ENCODE measurements around the gene TRERF1.
A peak's percentile ranks its signal among the peaks of the same experiment; 100 is the strongest.

TRERF1 gene

GRCh38 chr6:42390228-42390934 is 61.3 kb downstream of the TRERF1 start:
- TF ChIP-seq ZNF558 (tag by site-specific recombination; IDR thresholded peaks at IDR 0.05) (no peak), ZFP3 (tag by site-specific recombination; IDR thresholded peaks at IDR 0.05; ENCODE audit: low read depth) (no peak), ZNF549 (tag by site-specific recombination; IDR thresholded peaks at IDR 0.05) (no peak), ZFHX2 (tag by site-specific recombination; conservative IDR thresholded peaks at IDR 0.05) (0 out of 2 replicates have a peak, but pooled peaks have one; percentile 15), EGR2 (tag by site-specific recombination; IDR thresholded peaks at IDR 0.05; ENCODE audit: low read depth) (no peak), ZNF174 (tag by site-specific recombination; IDR thresholded peaks at IDR 0.05) (no peak)
- POLR2A ChIA-PET, result interaction anchor here (1.4 to 1.5 kb wide), 2 partner anchors 12 to 14 kb away, joined by 3 read pairs; no protein-coding TSS in a partner anchor
- CTCF ChIA-PET, result interaction anchor here (0.6 to 2.0 kb wide), 4 partner anchors 76 to 309 kb away, joined by 3 to 8 read pairs (median 4); no protein-coding TSS in a partner anchor
- Histone ChIP-seq H3K36me3 (ENCODE audit: control insufficient read depth in 2 of 2, insufficient read depth in 1 of 2, low read length in 2 of 2) (no peaks in the 10 kb centered on the region), H3K4me1 (ENCODE audit: control insufficient read depth, insufficient read depth, low read length) (no peaks in the 10 kb centered on the region), H3K9me3 (ENCODE audit: control insufficient read depth, insufficient read depth, low read depth, low read length) (no peaks in the 10 kb centered on the region), H3K27ac (ENCODE audit: extremely low read depth, low read depth, low read length) (no peak overlapping the region), H3K4me3 (ENCODE audit: low read depth, low read length) (no peak overlapping the region)

GRCh38 chr6:42389736-42390135 is 62.0 kb downstream of the TRERF1 start:
- no peaks in the 10 kb centered on the region for H3K9me3 ChIP-seq (ENCODE audit: control insufficient read depth, insufficient read depth, low read depth, low read length)
- no peak overlapping the region for H3K4me3 ChIP-seq (ENCODE audit: low read depth, low read length)
- H3K27ac ChIP-seq (ENCODE audit: extremely low read depth, low read depth, low read length), result no peak overlapping the region
- ChIA-PET POLR2A (interaction anchor here (1.4 kb wide), 1 partner anchor 13 kb away, joined by 3 read pairs; no protein-coding TSS in a partner anchor), CTCF (interaction anchor here (0.6 to 2.0 kb wide), 3 partner anchors 65 to 158 kb away, joined by 3 to 8 read pairs (median 4); no protein-coding TSS in a partner anchor)
- H3K36me3 ChIP-seq (ENCODE audit: control insufficient read depth in 2 of 2, insufficient read depth in 1 of 2, low read length in 2 of 2), result no peaks in the 10 kb centered on the region
- H3K4me1 ChIP-seq (ENCODE audit: control insufficient read depth, insufficient read depth, low read length), result no peaks in the 10 kb centered on the region
- TF ChIP-seq, protein P1, sequence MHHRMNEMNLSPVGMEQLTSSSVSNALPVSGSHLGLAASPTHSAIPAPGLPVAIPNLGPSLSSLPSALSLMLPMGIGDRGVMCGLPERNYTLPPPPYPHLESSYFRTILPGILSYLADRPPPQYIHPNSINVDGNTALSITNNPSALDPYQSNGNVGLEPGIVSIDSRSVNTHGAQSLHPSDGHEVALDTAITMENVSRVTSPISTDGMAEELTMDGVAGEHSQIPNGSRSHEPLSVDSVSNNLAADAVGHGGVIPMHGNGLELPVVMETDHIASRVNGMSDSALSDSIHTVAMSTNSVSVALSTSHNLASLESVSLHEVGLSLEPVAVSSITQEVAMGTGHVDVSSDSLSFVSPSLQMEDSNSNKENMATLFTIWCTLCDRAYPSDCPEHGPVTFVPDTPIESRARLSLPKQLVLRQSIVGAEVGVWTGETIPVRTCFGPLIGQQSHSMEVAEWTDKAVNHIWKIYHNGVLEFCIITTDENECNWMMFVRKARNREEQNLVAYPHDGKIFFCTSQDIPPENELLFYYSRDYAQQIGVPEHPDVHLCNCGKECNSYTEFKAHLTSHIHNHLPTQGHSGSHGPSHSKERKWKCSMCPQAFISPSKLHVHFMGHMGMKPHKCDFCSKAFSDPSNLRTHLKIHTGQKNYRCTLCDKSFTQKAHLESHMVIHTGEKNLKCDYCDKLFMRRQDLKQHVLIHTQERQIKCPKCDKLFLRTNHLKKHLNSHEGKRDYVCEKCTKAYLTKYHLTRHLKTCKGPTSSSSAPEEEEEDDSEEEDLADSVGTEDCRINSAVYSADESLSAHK (tag by site-specific recombination; IDR thresholded peaks at IDR 0.05), result no peak
- no peak for TF ChIP-seq PRDM2 (tag by site-specific recombination; IDR thresholded peaks at IDR 0.05; ENCODE audit: borderline replicate concordance)
- no peak for TF ChIP-seq ZNF660 (tag by site-specific recombination; IDR thresholded peaks at IDR 0.05)
- no peak for TF ChIP-seq PBX3 (CRISPR knock-in tag; IDR thresholded peaks at IDR 0.05)
- no peak for TF ChIP-seq ZNF157 (tag by site-specific recombination; IDR thresholded peaks at IDR 0.05)
- no peak for TF ChIP-seq ZNF214 (tag by site-specific recombination; IDR thresholded peaks at IDR 0.05; ENCODE audit: borderline replicate concordance)
- no peak for TF ChIP-seq ZBTB17 (tag by site-specific recombination; IDR thresholded peaks at IDR 0.05)
- TF ChIP-seq KLF17 (tag by site-specific recombination; IDR thresholded peaks at IDR 0.05), result no peak
- TF ChIP-seq ZNF391 (tag by site-specific recombination; IDR thresholded peaks at IDR 0.05; ENCODE audit: borderline replicate concordance, low read depth), result no peak
- TF ChIP-seq ZNF175 (tag by site-specific recombination; IDR thresholded peaks at IDR 0.05), result no peak
- TF ChIP-seq ZNF394 (tag by site-specific recombination; IDR thresholded peaks at IDR 0.05; ENCODE audit: borderline replicate concordance), result no peak
- TF ChIP-seq OSR2 (tag by site-specific recombination; IDR thresholded peaks at IDR 0.05), result no peak
- TF ChIP-seq ZNF529 (tag by site-specific recombination; IDR thresholded peaks at IDR 0.05; ENCODE audit: insufficient replicate concordance), result no peak
- no peak for TF ChIP-seq ZNF138 (tag by site-specific recombination; IDR thresholded peaks at IDR 0.05; ENCODE audit: borderline replicate concordance)
- no peak for TF ChIP-seq KLF9 (tag by site-specific recombination; IDR thresholded peaks at IDR 0.05; ENCODE audit: low read depth)
- no peak for TF ChIP-seq ZNF416 (tag by site-specific recombination; IDR thresholded peaks at IDR 0.05)
- TF ChIP-seq ZNF701 (tag by site-specific recombination; IDR thresholded peaks at IDR 0.05), result no peak
- no peak for TF ChIP-seq ZNF585B (tag by site-specific recombination; IDR thresholded peaks at IDR 0.05)
